HG02852 (cell line): ENCODE data around the gene LYZL1.
"Not testable (repeated sequence)": the region's sequence is repeated elsewhere in the genome, so short reads cannot be mapped to it uniquely, and the experiment has no call there.

Source experiments
- ATAC-seq: cut with Tn5 transposase; IDR thresholded peaks from one replicate; pipeline ENCODE4 v1.9.1; 2021; ENCODE audit warnings: mild to moderate bottlenecking, moderate library complexity; ENCODE audit not compliant: unreplicated experiment

Gene LYZL1

GRCh38 chr10:29288906-29289305 is at the start of gene LYZL1:
Gene LYZL1 (plus strand): TSS chr10:29289070. CDS start chr10:29291868, 2,798 bp downstream.
- not testable (repeated sequence) for ATAC-seq

- no peak for ATAC-seq
Measured at GRCh38 chr10:29239569-29240472, 49.0 kb upstream of the LYZL1 start.

- ATAC-seq = no peak
Measured at GRCh38 chr10:29240986-29241660, 47.7 kb upstream of the LYZL1 start.

GRCh38 chr10:29241925-29242324 is 46.9 kb upstream of the LYZL1 start:
- no peak for ATAC-seq

GRCh38 chr10:29243066-29243465 is 45.8 kb upstream of the LYZL1 start:
- no peak for ATAC-seq

- ATAC-seq = no peak
Measured at GRCh38 chr10:29243750-29244149, 45.1 kb upstream of the LYZL1 start.

GRCh38 chr10:29244978-29245377 is 43.9 kb upstream of the LYZL1 start:
- ATAC-seq = no peak

GRCh38 chr10:29245476-29245875 is 43.4 kb upstream of the LYZL1 start:
- no peak for ATAC-seq

GRCh38 chr10:29246449-29246848 is 42.4 kb upstream of the LYZL1 start:
- no peak for ATAC-seq

GRCh38 chr10:29248158-29248557 is 40.7 kb upstream of the LYZL1 start:
- ATAC-seq = no peak

- no peak for ATAC-seq
Measured at GRCh38 chr10:29249018-29249417, 39.9 kb upstream of the LYZL1 start.

GRCh38 chr10:29250066-29250465 is 38.8 kb upstream of the LYZL1 start:
- ATAC-seq = no peak

GRCh38 chr10:29252811-29253689 is 35.8 kb upstream of the LYZL1 start:
- ATAC-seq = no peak

GRCh38 chr10:29253690-29254029 is 35.2 kb upstream of the LYZL1 start:
- ATAC-seq = no peak

GRCh38 chr10:29254123-29255046 is 34.5 kb upstream of the LYZL1 start:
- no peak for ATAC-seq

- no peak for ATAC-seq
Measured at GRCh38 chr10:29255104-29255503, 33.8 kb upstream of the LYZL1 start.

GRCh38 chr10:29256019-29256418 is 32.9 kb upstream of the LYZL1 start:
- no peak for ATAC-seq

GRCh38 chr10:29256586-29256985 is 32.3 kb upstream of the LYZL1 start:
- ATAC-seq = no peak

GRCh38 chr10:29257106-29257783 is 31.6 kb upstream of the LYZL1 start:
- no peak for ATAC-seq

GRCh38 chr10:29257784-29258135 is 31.1 kb upstream of the LYZL1 start:
- ATAC-seq = no peak
